Sigmoid colon (tissue), 4 donors: ENCODE results near the gene FBXO40.

Source experiments
- CTCF ChIP-seq, 4 experiments: fragments of 450-650 bp in 3 of 4; fragments of 200-600 bp in 1 of 4; IDR thresholded peaks; one replicate each; pipeline ENCODE4 v1.5.1; 2016 to 2019; ENCODE audit warnings: antibody characterized with exemption in 4 of 4, mild to moderate bottlenecking in 3 of 4, moderate library complexity in 2 of 4
- EP300 ChIP-seq, 4 donors: sonication (generic); formaldehyde crosslinking; IDR thresholded peaks; one replicate each; pipeline ENCODE4 v1.6.1; 2017; ENCODE audit warnings: antibody characterized with exemption in 4 of 4
- POLR2A ChIP-seq, 2 donors: fragments of 450-650 bp; IDR thresholded peaks; one replicate each; pipeline ENCODE4 v1.6.1; 2016; ENCODE audit warnings: antibody characterized with exemption in 2 of 2, mild to moderate bottlenecking in 2 of 2, moderate library complexity in 2 of 2
- POLR2AphosphoS5 ChIP-seq, 4 donors: sonication (generic); formaldehyde crosslinking; IDR thresholded peaks; one replicate each; pipeline ENCODE4 v1.6.1; 2017; ENCODE audit warnings: antibody characterized with exemption in 4 of 4

GRCh38 chr3:121645054-121645453, 51.9 kb downstream of the FBXO40 start:
- TF ChIP-seq POLR2A (IDR thresholded peaks at IDR 0.05) (no peak), CTCF (IDR thresholded peaks at IDR 0.05) (no peak), EP300 (IDR thresholded peaks at IDR 0.05) (no peak), POLR2AphosphoS5 (IDR thresholded peaks at IDR 0.05) (no peak)
